GM12892 (cell line): ENCODE data around the gene NPAS1.

Experiments
- POLR2A ChIP-seq: IDR thresholded peaks from 2 replicates; pipeline ENCODE4 v1.6.1; 2011; ENCODE audit warnings: low read depth, low read length, control low read depth
- POLR2AphosphoS5 ChIP-seq: IDR thresholded peaks from 2 replicates; pipeline ENCODE4 v1.6.1; 2011; ENCODE audit warnings: low read depth, low read length, control low read depth
- TAF1 ChIP-seq: IDR thresholded peaks from 2 replicates; pipeline ENCODE4 v1.6.1; 2011; ENCODE audit warnings: low read depth, mild to moderate bottlenecking, control low read depth, low read length, borderline replicate concordance

DNA sequence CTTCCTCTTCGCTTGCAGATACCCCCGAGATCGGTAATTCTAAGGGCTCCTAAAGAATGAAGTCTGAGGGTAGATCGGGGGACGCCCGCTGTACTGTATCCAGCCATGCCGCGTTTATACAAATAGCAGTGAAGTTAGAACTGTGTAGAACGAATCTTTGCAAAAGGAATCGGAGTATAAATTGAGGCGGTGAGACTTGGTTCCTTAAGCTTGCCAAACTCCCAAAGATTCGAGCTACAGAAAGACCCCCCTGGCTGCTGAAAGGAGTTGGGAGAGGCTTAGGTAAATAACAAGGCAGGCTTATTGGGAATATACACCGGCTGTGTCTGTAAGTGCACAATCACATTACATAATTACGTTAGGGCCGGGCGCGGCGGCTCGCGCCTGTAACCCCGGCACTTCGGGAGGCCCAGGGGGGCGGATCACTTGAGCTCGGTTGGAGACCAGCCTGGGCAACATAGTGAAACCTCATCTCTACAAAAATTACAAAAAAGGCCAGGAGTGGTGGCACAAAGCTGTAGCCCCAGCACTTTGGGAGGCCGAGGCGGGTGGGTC, 16.5 kb downstream of the NPAS1 start:
- no peak for TF ChIP-seq TAF1
- TF ChIP-seq POLR2A: no peak
- no peak for TF ChIP-seq POLR2AphosphoS5
